Lung (tissue), 12 donors: Measurements from ENCODE around the gene AGBL4. TPM values are rescaled to one million over a fixed set of nuclear protein-coding genes. Genes with fewer than 3 reads are reported as not detected.

ENCODE experiments used
- ATAC-seq: fragments of 200-7000 bp; cut with Tn5 transposase; one replicate; pipeline ENCODE4 v1.9.1; 2020; ENCODE audit warnings: moderate number of reproducible peaks; ENCODE audit not compliant: insufficient read depth, low FRiP score
- DNase-seq, 3 donors: peaks; one replicate each; pipeline ENCODE4 v3.0.0-alpha.2; 2013 to 2017
- H3K27ac ChIP-seq, 2 donors: one replicate each; pipeline ENCODE4 v1.5.1; 2013; ENCODE audit warnings: mild to moderate bottlenecking in 2 of 2, moderate library complexity in 2 of 2, control low read depth in 1 of 2, inconsistent platforms in 1 of 2, low read depth in 1 of 2, low read length in 1 of 2
- H3K27me3 ChIP-seq, 3 donors: one replicate each; pipeline ENCODE4 v1.5.1; 2013; ENCODE audit warnings: low read length in 2 of 3; ENCODE audit not compliant: control insufficient read depth in 3 of 3, insufficient read depth in 3 of 3
- H3K36me3 ChIP-seq, 4 donors: one replicate each; pipeline ENCODE4 v1.5.1; 2013; ENCODE audit warnings: low read length in 4 of 4, mild to moderate bottlenecking in 1 of 4, moderate library complexity in 1 of 4; ENCODE audit not compliant: control insufficient read depth in 4 of 4, insufficient read depth in 4 of 4
- H3K4me1 ChIP-seq, 5 donors: one replicate each; pipeline ENCODE4 v1.5.1; 2013; ENCODE audit warnings: low read length in 5 of 5, mild to moderate bottlenecking in 2 of 5, moderate library complexity in 1 of 5; ENCODE audit not compliant: control insufficient read depth in 5 of 5, insufficient read depth in 5 of 5
- H3K4me3 ChIP-seq: one replicate; pipeline ENCODE4 v1.5.1; 2013; ENCODE audit warnings: mild to moderate bottlenecking, control low read depth, moderate library complexity
- H3K9ac ChIP-seq, 2 donors: one replicate each; pipeline ENCODE4 v1.5.1; 2013; ENCODE audit warnings: low read length in 2 of 2, control low read depth in 1 of 2; ENCODE audit not compliant: insufficient read depth in 1 of 2
- H3K9me3 ChIP-seq, 4 donors: one replicate each; pipeline ENCODE4 v1.5.1; 2013; ENCODE audit warnings: low read length in 3 of 4, mild to moderate bottlenecking in 1 of 4, moderate library complexity in 1 of 4; ENCODE audit not compliant: control insufficient read depth in 4 of 4, insufficient read depth in 3 of 4
- WGBS, 2 donors: extraction: QIAGEN DNeasy Blood & Tissue Kit; methylation state at CpG; one replicate each; pipeline ENCODE4 v1.1.7; 2013; 5-methylcytosine and 5-hydroxymethylcytosine counted together
- polyA plus RNA-seq, 2 donors: library from polyadenylated mRNA; stranded (reverse); fragments of 200-250 nt; gene quantifications; one replicate each; pipeline ENCODE4 v1.2.1, GENCODE V29; 2013
- total RNA-seq, 2 donors: library from RNA; depleted of rRNA in 1 of 2; stranded (reverse); fragments of >200 nt in 1 of 2; gene quantifications; one replicate each; pipeline ENCODE4 v1.2.1, GENCODE V29; 2014 to 2021
- TF ChIP-seq, protein P1 (sequence below): IDR thresholded peaks from 2 replicates; pipeline ENCODE4 v1.5.1; 2012; ENCODE audit warnings: mild to moderate bottlenecking; ENCODE audit errors: control extremely low read depth, extremely low read depth
- donor health status: control.
- donor health status: control.
- donor health status: Bipolar disorder and iron deficiency.
- donor health status: healthy.
- donor health status: DM: yes; HTN: yes; CAD: no.

The AGBL4 gene
- total and polyA plus RNA-seq, 4 donors = 0.24 to 7.5 (median 2.6) TPM

DNA sequence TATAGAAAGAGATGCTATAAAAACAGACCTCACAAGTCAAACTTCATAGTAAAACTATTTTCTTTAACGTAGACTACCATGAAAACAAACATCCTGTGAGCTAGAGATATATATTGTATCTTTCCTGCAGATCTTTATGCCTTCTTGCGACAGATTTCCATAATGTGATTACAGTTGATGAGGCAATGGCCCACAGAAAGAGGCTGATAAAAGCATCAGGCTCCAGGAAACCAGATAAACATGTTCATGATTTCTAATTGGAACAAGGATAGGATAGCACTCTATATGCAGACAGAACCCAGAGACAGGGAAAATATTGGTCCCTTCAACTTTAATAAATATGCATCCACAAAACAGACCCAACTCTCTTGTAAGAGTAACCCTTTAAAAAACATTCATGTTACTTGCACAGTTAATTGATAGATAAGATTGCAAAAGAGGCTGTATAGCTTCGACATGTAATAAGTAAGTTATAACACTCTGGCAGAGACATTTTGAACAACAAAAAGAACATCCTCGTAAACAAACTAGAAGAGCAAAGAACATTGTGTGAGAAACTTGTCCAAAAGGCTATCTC, 329.4 kb downstream of the AGBL4 start:
- Histone ChIP-seq H3K9ac (no peak overlapping the region), H3K27ac (no peak overlapping the region), H3K4me1 (no peaks in the 10 kb centered on the region), H3K4me3 (no peak overlapping the region), H3K36me3 (no peaks in the 10 kb centered on the region), H3K27me3 (no peaks in the 10 kb centered on the region), H3K9me3 (peaks cover 0 to 3% (median 0%) of the 10 kb centered on the region in 4 donors)
- TF ChIP-seq, protein P1, sequence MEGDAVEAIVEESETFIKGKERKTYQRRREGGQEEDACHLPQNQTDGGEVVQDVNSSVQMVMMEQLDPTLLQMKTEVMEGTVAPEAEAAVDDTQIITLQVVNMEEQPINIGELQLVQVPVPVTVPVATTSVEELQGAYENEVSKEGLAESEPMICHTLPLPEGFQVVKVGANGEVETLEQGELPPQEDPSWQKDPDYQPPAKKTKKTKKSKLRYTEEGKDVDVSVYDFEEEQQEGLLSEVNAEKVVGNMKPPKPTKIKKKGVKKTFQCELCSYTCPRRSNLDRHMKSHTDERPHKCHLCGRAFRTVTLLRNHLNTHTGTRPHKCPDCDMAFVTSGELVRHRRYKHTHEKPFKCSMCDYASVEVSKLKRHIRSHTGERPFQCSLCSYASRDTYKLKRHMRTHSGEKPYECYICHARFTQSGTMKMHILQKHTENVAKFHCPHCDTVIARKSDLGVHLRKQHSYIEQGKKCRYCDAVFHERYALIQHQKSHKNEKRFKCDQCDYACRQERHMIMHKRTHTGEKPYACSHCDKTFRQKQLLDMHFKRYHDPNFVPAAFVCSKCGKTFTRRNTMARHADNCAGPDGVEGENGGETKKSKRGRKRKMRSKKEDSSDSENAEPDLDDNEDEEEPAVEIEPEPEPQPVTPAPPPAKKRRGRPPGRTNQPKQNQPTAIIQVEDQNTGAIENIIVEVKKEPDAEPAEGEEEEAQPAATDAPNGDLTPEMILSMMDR = no peak
- ATAC-seq = no peak
- WGBS, 2 donors = 53 to 60% methylated on average over 4 of the region's 4 CpGs
- no peak for DNase-seq

DNA sequence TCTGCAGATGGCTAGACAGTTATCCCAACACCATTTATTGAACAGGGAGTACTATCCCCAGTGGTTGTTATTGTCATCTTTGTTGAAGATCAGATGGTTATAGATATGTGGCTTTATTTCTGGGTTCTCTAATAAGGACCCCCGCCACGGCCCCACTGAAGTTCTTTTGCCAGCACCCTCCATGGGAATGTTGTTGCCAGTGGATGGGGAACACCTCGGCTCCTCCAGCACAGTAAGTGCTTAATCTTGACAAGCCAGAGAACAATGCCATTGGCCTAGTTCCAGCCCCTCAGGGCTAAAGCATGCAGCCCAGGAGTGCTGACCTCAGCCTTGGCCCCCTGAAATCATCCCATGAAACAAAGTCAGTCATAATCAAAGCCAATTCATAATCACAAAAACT, 337.6 kb downstream of the AGBL4 start:
- Histone ChIP-seq H3K9ac (no peak overlapping the region), H3K27ac (no peak overlapping the region), H3K9me3 (peaks cover 0 to 7% (median under 1%) of the 10 kb centered on the region in 4 donors), H3K4me1 (peaks cover 0 to 1% (median 0%) of the 10 kb centered on the region in 5 donors), H3K27me3 (no peaks in the 10 kb centered on the region), H3K36me3 (no peaks in the 10 kb centered on the region), H3K4me3 (no peak overlapping the region)
- WGBS, 2 donors = 49 to 75% methylated on average over 3 of the region's 3 CpGs
- no peak for ATAC-seq
- DNase-seq = peak in 2 of 3 donors; percentile 2 to 17
- TF ChIP-seq, protein P1 = no peak

DNA sequence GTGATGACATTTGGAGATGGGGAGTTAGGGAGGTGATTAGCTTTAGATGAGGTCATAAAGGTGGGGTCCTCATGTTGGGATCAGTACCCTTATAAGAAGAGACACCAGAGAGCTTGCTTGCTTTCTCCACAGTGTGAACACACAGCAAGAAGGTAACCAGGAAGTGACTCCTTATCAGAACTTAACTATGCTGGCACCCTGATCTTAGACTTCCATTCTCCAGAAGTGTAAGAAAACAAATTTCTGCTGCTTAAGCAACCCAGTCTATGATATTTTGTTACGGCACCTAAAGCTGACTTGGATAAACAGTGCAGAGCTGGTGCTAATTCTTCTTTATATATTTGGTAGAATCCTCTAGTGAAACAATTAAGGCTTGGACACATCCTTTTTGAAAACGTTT, 346.0 kb downstream of the AGBL4 start:
- H3K27ac ChIP-seq = no peak overlapping the region
- no peak overlapping the region for H3K9ac ChIP-seq
- 51 to 53% methylated on average over 2 of the region's 2 CpGs for WGBS, 2 donors
- no peak for ATAC-seq
- TF ChIP-seq, protein P1 = no peak
- H3K4me1 ChIP-seq = no peaks in the 10 kb centered on the region
- H3K27me3 ChIP-seq = no peaks in the 10 kb centered on the region
- no peaks in the 10 kb centered on the region for H3K36me3 ChIP-seq
- no peak for DNase-seq
- H3K9me3 ChIP-seq = peaks cover 0 to 2% (median 0%) of the 10 kb centered on the region in 4 donors
- H3K4me3 ChIP-seq = no peak overlapping the region

DNA sequence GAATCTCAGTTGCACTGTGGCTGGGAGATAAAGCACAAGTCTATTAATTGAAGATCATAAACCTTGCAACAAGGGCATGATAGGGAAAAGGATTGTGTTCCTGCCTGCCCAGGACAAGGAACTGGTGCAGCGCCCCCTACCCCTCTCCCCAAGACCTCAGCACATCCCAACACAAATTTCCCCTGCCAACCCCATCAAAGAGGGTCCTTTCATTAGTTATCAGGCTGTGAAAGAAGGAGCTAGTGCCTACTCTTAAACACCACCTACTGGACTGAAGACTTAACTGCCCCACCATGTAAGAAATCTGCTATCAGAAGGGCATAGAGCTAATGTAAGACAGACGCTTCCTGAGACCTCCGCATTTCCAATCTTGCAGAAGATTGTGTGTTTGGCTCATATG, 372.6 kb downstream of the AGBL4 start:
- no peak for DNase-seq
- H3K27me3 ChIP-seq = no peaks in the 10 kb centered on the region
- no peaks in the 10 kb centered on the region for H3K4me1 ChIP-seq
- peaks cover 0 to 13% (median 6%) of the 10 kb centered on the region in 4 donors for H3K9me3 ChIP-seq
- TF ChIP-seq, protein P1 = no peak
- no peaks in the 10 kb centered on the region for H3K36me3 ChIP-seq
- ATAC-seq = no peak
- H3K27ac ChIP-seq = no peak overlapping the region
- WGBS, 2 donors = 61 to 73% methylated on average over 3 of the region's 3 CpGs
- no peak overlapping the region for H3K9ac ChIP-seq
- H3K4me3 ChIP-seq = no peak overlapping the region
